H1 (cell line): ENCODE measurements around the gene DSCAM. TPM values are rescaled to one million over a fixed set of nuclear protein-coding genes. Genes with fewer than 3 reads are reported as not detected.

ENCODE experiments used
- RFX5 ChIP-seq: IDR thresholded peaks from 2 replicates; pipeline ENCODE4 v1.6.1; 2011; ENCODE audit warnings: low read depth, low read length, improper control_type of control experiment, borderline replicate concordance
- polyA plus RNA-seq, 7 experiments: library from polyadenylated mRNA; depleted of rRNA in 3 of 7; stranded (reverse) in 5 of 7; unstranded in 2 of 7; fragments of >200 nt in 5 of 7; fragments of 200-250 nt in 2 of 7; gene quantifications; 1 replicate in 5 of 7; 2 replicates in 1 of 7; 4 replicates in 1 of 7; pipeline versions ENCODE4 v1.2.1 to v1.2.3, GENCODE V29; 2011 to 2013; ENCODE audit warnings: missing spikeins in 2 of 7, mixed read lengths in 2 of 7
- total RNA-seq: library from RNA; stranded (reverse); fragmentation: NEBNext Ultra II Directional; extraction: Animal tissue kit (Norgen Biotek cat#: 25700); gene quantifications from 2 replicates; pipeline ENCODE4 v1.2.1, GENCODE V29; 2021

DSCAM gene
- total and polyA plus RNA-seq, 2 of the 8 experiments (the other 6 are each of a cell fraction or from before 2014, with no cell fraction given) = 0.02 to 0.15 TPM

GRCh38 chr21:40377135-40377534 is 469.8 kb downstream of the DSCAM start (continued):
- TF ChIP-seq RFX5 = no peak
- TF ChIP-seq, all 59 proteins: peak for 0
